Measurements from ENCODE around the gene FAM76B. TPM values are rescaled to one million over a fixed set of nuclear protein-coding genes. Genes with fewer than 3 reads are reported as not detected.

FAM76B gene
- total RNA-seq, 2 experiments from 2014 or later, result 51.6 to 71.2 TPM

DNA sequence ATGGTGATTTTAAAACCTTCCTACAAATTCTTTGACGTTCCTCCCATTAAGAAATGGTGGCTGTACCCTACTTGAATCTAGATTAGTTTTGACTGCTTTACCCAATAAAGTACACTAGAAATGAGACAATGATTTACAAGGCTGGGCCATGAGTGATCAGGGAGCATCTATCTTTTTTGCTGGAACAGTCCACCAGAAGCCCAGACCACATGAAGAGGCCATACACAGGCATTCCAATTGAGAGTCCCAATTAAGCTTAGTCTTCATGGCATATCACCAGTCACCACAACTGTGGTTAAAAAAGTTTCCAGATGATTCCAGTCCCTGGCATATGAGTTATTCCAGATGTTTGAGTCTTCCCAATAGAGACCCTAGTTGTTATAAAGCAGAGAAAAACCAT lies 39.5 kb downstream of the FAM76B start:
- Mint-ChIP-seq H3K27me3 (peaks cover 4% of the 10 kb centered on the region), H3K27ac (no peak overlapping the region), H3K4me1 (no peaks in the 10 kb centered on the region), H3K36me3 (ENCODE audit: low read depth) (no peaks in the 10 kb centered on the region), H3K9me3 (no peaks in the 10 kb centered on the region), H3K4me3 (no peak overlapping the region)
- DNase-seq, result no peak
- ChIA-PET CTCF (no interaction called here), POLR2A (no interaction called here)

- H3K4me3 Mint-ChIP-seq, result no peak overlapping the region
- POLR2A ChIA-PET, result no interaction called here
- no peak for DNase-seq
- no peaks in the 10 kb centered on the region for H3K9me3 Mint-ChIP-seq
- H3K27ac Mint-ChIP-seq, result no peak overlapping the region
- CTCF ChIA-PET, result interaction anchor here (1.0 to 1.5 kb wide), 2 partner anchors 17 to 36 kb away, joined by 3 read pairs; no protein-coding TSS in a partner anchor
- H3K36me3 Mint-ChIP-seq (ENCODE audit: low read depth), result no peaks in the 10 kb centered on the region
- peaks cover 2% of the 10 kb centered on the region for H3K27me3 Mint-ChIP-seq
- peaks cover 3% of the 10 kb centered on the region for H3K4me1 Mint-ChIP-seq
Observed at GRCh38 chr11:95739108-95739938, 50.3 kb downstream of the FAM76B start.

GRCh38 chr11:95736809-95737208 lies 52.8 kb downstream of the FAM76B start:
- no peak for DNase-seq
- no peaks in the 10 kb centered on the region for H3K36me3 Mint-ChIP-seq (ENCODE audit: low read depth)
- H3K4me3 Mint-ChIP-seq, result no peak overlapping the region
- POLR2A ChIA-PET, result no interaction called here
- CTCF ChIA-PET, result interaction anchor here (0.8 kb wide), 1 partner anchor 22 kb away, joined by 3 read pairs; no protein-coding TSS in a partner anchor
- H3K9me3 Mint-ChIP-seq, result no peaks in the 10 kb centered on the region
- peaks cover 2% of the 10 kb centered on the region for H3K27me3 Mint-ChIP-seq
- H3K4me1 Mint-ChIP-seq, result peaks cover 11% of the 10 kb centered on the region
- no peak overlapping the region for H3K27ac Mint-ChIP-seq

GRCh38 chr11:95736355-95736754 lies 53.2 kb downstream of the FAM76B start:
- CTCF ChIA-PET, result interaction anchor here (0.8 kb wide), 1 partner anchor 22 kb away, joined by 3 read pairs; no protein-coding TSS in a partner anchor
- H3K27ac Mint-ChIP-seq, result no peak overlapping the region
- POLR2A ChIA-PET, result no interaction called here

GRCh38 chr11:95734009-95734572 lies 55.5 kb downstream of the FAM76B start:
- H3K9me3 Mint-ChIP-seq, result no peaks in the 10 kb centered on the region
- CTCF ChIA-PET, result interaction anchor here (0.6 kb wide), 3 partner anchors 123 to 1120 kb away, joined by 3 to 4 read pairs (median 3); no protein-coding TSS in a partner anchor
- peaks cover 11% of the 10 kb centered on the region for H3K4me1 Mint-ChIP-seq
- no peak for DNase-seq
- no peaks in the 10 kb centered on the region for H3K36me3 Mint-ChIP-seq (ENCODE audit: low read depth)
- H3K4me3 Mint-ChIP-seq, result no peak overlapping the region
- H3K27ac Mint-ChIP-seq, result no peak overlapping the region
- POLR2A ChIA-PET, result no interaction called here
- peaks cover 2% of the 10 kb centered on the region for H3K27me3 Mint-ChIP-seq

More at GRCh38 chr11:95736355-95736754, 53.2 kb downstream of the FAM76B start:
- H3K27me3 Mint-ChIP-seq, result peaks cover 2% of the 10 kb centered on the region
- H3K4me1 Mint-ChIP-seq, result peaks cover 11% of the 10 kb centered on the region
- no peak overlapping the region for H3K4me3 Mint-ChIP-seq
- no peaks in the 10 kb centered on the region for H3K9me3 Mint-ChIP-seq
- no peaks in the 10 kb centered on the region for H3K36me3 Mint-ChIP-seq (ENCODE audit: low read depth)
- no peak for DNase-seq

- no peak overlapping the region for H3K27ac Mint-ChIP-seq
- H3K4me3 Mint-ChIP-seq, result no peak overlapping the region
- DNase-seq, result no peak
- POLR2A ChIA-PET, result no interaction called here
- H3K36me3 Mint-ChIP-seq (ENCODE audit: low read depth), result no peaks in the 10 kb centered on the region
- peaks cover 11% of the 10 kb centered on the region for H3K4me1 Mint-ChIP-seq
- H3K27me3 Mint-ChIP-seq, result peaks cover 2% of the 10 kb centered on the region
- CTCF ChIA-PET, result interaction anchor here (0.6 to 3.1 kb wide), 6 partner anchors 16 to 1119 kb away, joined by 3 to 8 read pairs (median 3); no protein-coding TSS in a partner anchor
- H3K9me3 Mint-ChIP-seq, result no peaks in the 10 kb centered on the region
Observed at GRCh38 chr11:95732930-95733602, 56.5 kb downstream of the FAM76B start.

GRCh38 chr11:95729462-95729861 lies 60.1 kb downstream of the FAM76B start:
- no peaks in the 10 kb centered on the region for H3K36me3 Mint-ChIP-seq (ENCODE audit: low read depth)
- POLR2A ChIA-PET, result no interaction called here

DNA sequence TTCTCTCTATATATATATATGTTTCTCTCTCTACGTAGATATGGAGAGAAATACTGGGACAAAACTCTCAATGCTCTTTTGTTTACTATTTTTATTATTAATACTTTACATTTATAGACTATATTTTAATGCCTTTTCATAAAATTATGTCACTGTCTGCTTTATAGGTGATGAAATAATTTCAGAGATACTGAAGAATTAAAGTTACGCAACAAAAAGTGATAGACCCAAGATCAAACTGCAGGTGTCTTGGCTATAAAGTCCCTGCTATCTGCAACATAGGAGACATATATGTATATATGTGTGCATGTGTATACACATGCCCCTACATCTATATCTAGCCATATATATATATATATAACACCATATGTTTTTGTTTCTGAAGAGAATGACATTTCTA lies 60.8 kb downstream of the FAM76B start:
- no peaks in the 10 kb centered on the region for H3K36me3 Mint-ChIP-seq (ENCODE audit: low read depth)
- CTCF ChIA-PET, result no interaction called here
- peaks cover 3% of the 10 kb centered on the region for H3K4me1 Mint-ChIP-seq
- H3K9me3 Mint-ChIP-seq, result no peaks in the 10 kb centered on the region
- H3K27me3 Mint-ChIP-seq, result peaks cover 3% of the 10 kb centered on the region
- H3K27ac Mint-ChIP-seq, result no peak overlapping the region
- no peak overlapping the region for H3K4me3 Mint-ChIP-seq
- POLR2A ChIA-PET, result no interaction called here
- DNase-seq, result no peak

More at GRCh38 chr11:95729462-95729861, 60.1 kb downstream of the FAM76B start:
- Mint-ChIP-seq H3K27ac (no peak overlapping the region), H3K27me3 (peaks cover 3% of the 10 kb centered on the region), H3K4me3 (no peak overlapping the region), H3K9me3 (no peaks in the 10 kb centered on the region), H3K4me1 (peaks cover 10% of the 10 kb centered on the region)
- no peak for DNase-seq
- CTCF ChIA-PET, result no interaction called here

GRCh38 chr11:95728094-95728493 lies 61.5 kb downstream of the FAM76B start:
- ChIA-PET POLR2A (no interaction called here), CTCF (interaction anchor here (0.6 kb wide), 1 partner anchor 576 kb away, joined by 6 read pairs; no protein-coding TSS in a partner anchor)
- no peaks in the 10 kb centered on the region for H3K36me3 Mint-ChIP-seq (ENCODE audit: low read depth)
- no peaks in the 10 kb centered on the region for H3K4me1 Mint-ChIP-seq
- no peak overlapping the region for H3K4me3 Mint-ChIP-seq
- no peak for DNase-seq
- peaks cover 3% of the 10 kb centered on the region for H3K27me3 Mint-ChIP-seq
- H3K27ac Mint-ChIP-seq, result no peak overlapping the region
- no peaks in the 10 kb centered on the region for H3K9me3 Mint-ChIP-seq

GRCh38 chr11:95727620-95728019 lies 62.0 kb downstream of the FAM76B start:
- no peak for DNase-seq
- H3K9me3 Mint-ChIP-seq, result no peaks in the 10 kb centered on the region
- no peaks in the 10 kb centered on the region for H3K4me1 Mint-ChIP-seq
- no peak overlapping the region for H3K27ac Mint-ChIP-seq
- H3K36me3 Mint-ChIP-seq (ENCODE audit: low read depth), result no peaks in the 10 kb centered on the region
- POLR2A ChIA-PET, result no interaction called here
- CTCF ChIA-PET, result interaction anchor here (1.8 kb wide), 1 partner anchor 22 kb away, joined by 8 read pairs; no protein-coding TSS in a partner anchor
- H3K4me3 Mint-ChIP-seq, result no peak overlapping the region
- H3K27me3 Mint-ChIP-seq, result peaks cover 3% of the 10 kb centered on the region

- no peaks in the 10 kb centered on the region for H3K36me3 Mint-ChIP-seq (ENCODE audit: low read depth)
Observed at GRCh38 chr11:95727111-95727510, 62.5 kb downstream of the FAM76B start.

GRCh38 chr11:95725196-95725595 lies 64.4 kb downstream of the FAM76B start:
- ChIA-PET POLR2A (no interaction called here), CTCF (interaction anchor here (0.6 to 2.2 kb wide), 2 partner anchors 13 to 98 kb away, joined by 3 to 7 read pairs; no protein-coding TSS in a partner anchor)
- Mint-ChIP-seq H3K27ac (no peak overlapping the region), H3K4me1 (peaks cover 4% of the 10 kb centered on the region), H3K27me3 (peaks cover 3% of the 10 kb centered on the region), H3K9me3 (no peaks in the 10 kb centered on the region), H3K36me3 (ENCODE audit: low read depth) (no peaks in the 10 kb centered on the region), H3K4me3 (no peak overlapping the region)
- no peak for DNase-seq

More at GRCh38 chr11:95727111-95727510, 62.5 kb downstream of the FAM76B start:
- CTCF ChIA-PET, result interaction anchor here (0.5 to 1.8 kb wide), 2 partner anchors 21 to 109 kb away, joined by 3 to 8 read pairs; no protein-coding TSS in a partner anchor
- H3K4me3 Mint-ChIP-seq, result no peak overlapping the region
- no peak for DNase-seq
- POLR2A ChIA-PET, result no interaction called here
- no peaks in the 10 kb centered on the region for H3K9me3 Mint-ChIP-seq
- H3K4me1 Mint-ChIP-seq, result no peaks in the 10 kb centered on the region
- no peak overlapping the region for H3K27ac Mint-ChIP-seq
- H3K27me3 Mint-ChIP-seq, result peaks cover 3% of the 10 kb centered on the region
